Sigmoid colon (tissue), 3 donors: ENCODE data around the gene AIG1.

Experiments used
- CTCF ChIP-seq, 4 experiments: fragments of 450-650 bp in 3 of 4; fragments of 200-600 bp in 1 of 4; IDR thresholded peaks; one replicate each; pipeline ENCODE4 v1.5.1; 2016 to 2019; ENCODE audit warnings: antibody characterized with exemption in 4 of 4, mild to moderate bottlenecking in 3 of 4, moderate library complexity in 2 of 4
- POLR2A ChIP-seq, 2 donors: fragments of 450-650 bp; IDR thresholded peaks; one replicate each; pipeline ENCODE4 v1.6.1; 2016; ENCODE audit warnings: antibody characterized with exemption in 2 of 2, mild to moderate bottlenecking in 2 of 2, moderate library complexity in 2 of 2

- TF ChIP-seq CTCF (IDR thresholded peaks at IDR 0.05) = no peak
- no peak for TF ChIP-seq POLR2A (IDR thresholded peaks at IDR 0.05)
These were observed 37.0 kb upstream of the AIG1 start for GRCh38 chr6:143023695-143024094.
